Ishikawa (cell line): ENCODE results near the gene BCO1.
A peak's percentile ranks its signal among the peaks of the same experiment; 100 is the strongest.

Source experiments
- CEBPB ChIP-seq: IDR thresholded peaks from 2 replicates; pipeline ENCODE4 v1.6.1; 2012
- CREB1 ChIP-seq: IDR thresholded peaks from 2 replicates; pipeline ENCODE4 v1.6.1; 2012; ENCODE audit warnings: low read depth
- EGR1 ChIP-seq: IDR thresholded peaks from 2 replicates; pipeline ENCODE4 v1.6.1; 2012
- EP300 ChIP-seq: IDR thresholded peaks from 2 replicates; pipeline ENCODE4 v1.6.1; 2012; ENCODE audit warnings: borderline replicate concordance
- FOXM1 ChIP-seq: IDR thresholded peaks from 2 replicates; pipeline ENCODE4 v1.6.1; 2012; ENCODE audit warnings: low read depth, borderline replicate concordance
- NFIC ChIP-seq: IDR thresholded peaks from 2 replicates; pipeline ENCODE4 v1.6.1; 2012
- RAD21 ChIP-seq: IDR thresholded peaks from 2 replicates; pipeline ENCODE4 v1.6.1; 2012; ENCODE audit warnings: low read depth
- TAF1 ChIP-seq: IDR thresholded peaks from 2 replicates; pipeline ENCODE4 v1.6.1; 2012; ENCODE audit warnings: low read depth, mild to moderate bottlenecking
- TCF12 ChIP-seq: IDR thresholded peaks from 2 replicates; pipeline ENCODE4 v1.6.1; 2012; ENCODE audit warnings: low read depth
- TEAD4 ChIP-seq: IDR thresholded peaks from 2 replicates; pipeline ENCODE4 v1.6.1; 2012
- YY1 ChIP-seq: IDR thresholded peaks from 2 replicates; pipeline ENCODE4 v1.6.1; 2012; ENCODE audit warnings: low read depth
- ZBTB7A ChIP-seq: IDR thresholded peaks from 2 replicates; pipeline ENCODE4 v1.6.1; 2012; ENCODE audit warnings: low read depth
- TF ChIP-seq, protein P1 (sequence below): IDR thresholded peaks from 2 replicates; pipeline ENCODE4 v1.6.1; 2012
- TF ChIP-seq, protein P2 (sequence below): IDR thresholded peaks from 2 replicates; pipeline ENCODE4 v1.6.1; 2012
- TF ChIP-seq, protein P3 (sequence below): IDR thresholded peaks from 2 replicates; pipeline ENCODE4 v1.6.1; 2012; ENCODE audit warnings: low read depth, mild to moderate bottlenecking

The BCO1 gene

DNA sequence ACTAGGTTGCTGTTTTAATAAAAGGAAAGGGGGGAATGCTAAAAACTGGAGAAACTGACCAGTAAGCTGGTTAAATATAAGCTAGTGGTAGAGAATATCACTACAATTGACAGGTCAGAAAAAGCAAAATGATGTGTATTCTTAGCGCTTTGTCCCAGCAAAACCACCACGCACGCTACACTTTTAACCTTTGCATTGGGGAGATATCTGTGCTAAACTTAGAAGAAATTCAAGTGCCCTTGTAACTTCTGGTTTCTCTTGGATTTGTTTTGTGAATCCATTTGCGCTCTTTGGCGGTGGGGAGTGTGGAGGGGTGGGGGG lies 77.6 kb downstream of the BCO1 start:
- TF ChIP-seq, protein P1, sequence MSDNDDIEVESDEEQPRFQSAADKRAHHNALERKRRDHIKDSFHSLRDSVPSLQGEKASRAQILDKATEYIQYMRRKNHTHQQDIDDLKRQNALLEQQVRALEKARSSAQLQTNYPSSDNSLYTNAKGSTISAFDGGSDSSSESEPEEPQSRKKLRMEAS: no peak
- TF ChIP-seq, protein P2, sequence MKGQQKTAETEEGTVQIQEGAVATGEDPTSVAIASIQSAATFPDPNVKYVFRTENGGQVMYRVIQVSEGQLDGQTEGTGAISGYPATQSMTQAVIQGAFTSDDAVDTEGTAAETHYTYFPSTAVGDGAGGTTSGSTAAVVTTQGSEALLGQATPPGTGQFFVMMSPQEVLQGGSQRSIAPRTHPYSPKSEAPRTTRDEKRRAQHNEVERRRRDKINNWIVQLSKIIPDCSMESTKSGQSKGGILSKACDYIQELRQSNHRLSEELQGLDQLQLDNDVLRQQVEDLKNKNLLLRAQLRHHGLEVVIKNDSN: no peak
- TF ChIP-seq ZBTB7A (no peak), RAD21 (no peak), TAF1 (no peak), CREB1 (no peak), TCF12 (no peak), CEBPB (no peak), EP300 (no peak), FOXM1 (no peak)
- TF ChIP-seq, protein P3, sequence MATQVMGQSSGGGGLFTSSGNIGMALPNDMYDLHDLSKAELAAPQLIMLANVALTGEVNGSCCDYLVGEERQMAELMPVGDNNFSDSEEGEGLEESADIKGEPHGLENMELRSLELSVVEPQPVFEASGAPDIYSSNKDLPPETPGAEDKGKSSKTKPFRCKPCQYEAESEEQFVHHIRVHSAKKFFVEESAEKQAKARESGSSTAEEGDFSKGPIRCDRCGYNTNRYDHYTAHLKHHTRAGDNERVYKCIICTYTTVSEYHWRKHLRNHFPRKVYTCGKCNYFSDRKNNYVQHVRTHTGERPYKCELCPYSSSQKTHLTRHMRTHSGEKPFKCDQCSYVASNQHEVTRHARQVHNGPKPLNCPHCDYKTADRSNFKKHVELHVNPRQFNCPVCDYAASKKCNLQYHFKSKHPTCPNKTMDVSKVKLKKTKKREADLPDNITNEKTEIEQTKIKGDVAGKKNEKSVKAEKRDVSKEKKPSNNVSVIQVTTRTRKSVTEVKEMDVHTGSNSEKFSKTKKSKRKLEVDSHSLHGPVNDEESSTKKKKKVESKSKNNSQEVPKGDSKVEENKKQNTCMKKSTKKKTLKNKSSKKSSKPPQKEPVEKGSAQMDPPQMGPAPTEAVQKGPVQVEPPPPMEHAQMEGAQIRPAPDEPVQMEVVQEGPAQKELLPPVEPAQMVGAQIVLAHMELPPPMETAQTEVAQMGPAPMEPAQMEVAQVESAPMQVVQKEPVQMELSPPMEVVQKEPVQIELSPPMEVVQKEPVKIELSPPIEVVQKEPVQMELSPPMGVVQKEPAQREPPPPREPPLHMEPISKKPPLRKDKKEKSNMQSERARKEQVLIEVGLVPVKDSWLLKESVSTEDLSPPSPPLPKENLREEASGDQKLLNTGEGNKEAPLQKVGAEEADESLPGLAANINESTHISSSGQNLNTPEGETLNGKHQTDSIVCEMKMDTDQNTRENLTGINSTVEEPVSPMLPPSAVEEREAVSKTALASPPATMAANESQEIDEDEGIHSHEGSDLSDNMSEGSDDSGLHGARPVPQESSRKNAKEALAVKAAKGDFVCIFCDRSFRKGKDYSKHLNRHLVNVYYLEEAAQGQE: no peak

DNA sequence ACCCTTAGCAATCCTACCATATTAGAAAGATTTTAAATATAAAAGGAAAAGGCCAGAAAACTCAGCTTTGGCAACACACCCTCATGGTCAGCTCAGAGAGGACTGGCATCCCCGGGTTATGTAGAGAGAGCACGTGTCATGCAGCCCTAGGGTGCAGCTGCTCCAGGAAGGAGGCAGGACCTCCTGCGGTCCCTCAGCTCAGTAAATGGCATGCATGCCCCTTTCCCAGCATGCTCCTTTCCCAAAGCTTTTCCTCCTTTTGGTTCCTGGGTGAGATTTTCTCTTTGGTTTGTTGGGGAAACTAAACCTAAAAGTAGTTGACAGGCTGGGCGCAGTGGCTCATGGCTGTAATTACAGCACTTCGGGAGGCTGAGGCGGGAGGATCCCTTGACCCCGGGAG lies 80.2 kb downstream of the BCO1 start:
- no peak for TF ChIP-seq TCF12
- no peak for TF ChIP-seq CEBPB
- no peak for TF ChIP-seq RAD21
- TF ChIP-seq, protein P2: no peak
- no peak for TF ChIP-seq EGR1
- TF ChIP-seq, protein P1: peak; percentile 26; the same call in 1 of the 2 replicates
- no peak for TF ChIP-seq YY1

DNA sequence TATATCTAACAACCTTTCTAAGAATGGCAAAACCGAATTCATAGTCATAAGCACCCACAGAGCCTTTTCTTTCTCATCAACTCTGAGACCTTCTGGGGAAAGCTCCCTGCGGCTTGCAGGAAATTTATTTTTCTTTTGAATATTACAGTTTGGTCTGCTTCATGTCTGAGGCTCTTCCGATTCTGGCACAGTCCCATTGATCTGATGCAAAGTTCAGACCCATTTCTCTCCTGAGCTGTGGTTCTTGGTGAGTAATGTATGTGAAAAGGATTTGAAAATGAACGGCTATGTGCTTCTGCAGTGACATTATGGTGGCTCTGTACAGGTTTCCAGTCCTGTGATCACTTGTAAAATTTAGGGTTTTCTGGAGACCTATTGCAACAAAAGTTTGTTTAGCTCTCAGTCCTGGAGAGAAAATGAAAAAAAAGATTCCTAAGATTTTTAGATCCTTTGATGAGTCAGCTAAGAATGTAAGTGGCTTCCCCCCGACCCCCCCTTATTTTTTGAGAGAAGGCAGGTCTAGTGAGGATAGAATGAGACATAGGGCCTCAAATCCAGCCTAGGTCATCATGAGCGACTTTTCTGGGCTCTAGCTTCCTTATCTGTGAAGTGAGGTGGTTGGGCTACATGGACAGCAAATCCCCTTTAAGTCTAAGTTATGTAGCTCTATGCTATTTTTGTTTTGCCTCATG lies 80.9 kb downstream of the BCO1 start:
- TF ChIP-seq NFIC (no peak), TCF12 (no peak), ZBTB7A (no peak), RAD21 (no peak), TEAD4 (no peak), CEBPB (no peak), EGR1 (no peak), FOXM1 (no peak), TAF1 (no peak), YY1 (no peak), CREB1 (no peak), EP300 (no peak)
- TF ChIP-seq, protein P1: no peak
- TF ChIP-seq, protein P3: no peak
- TF ChIP-seq, protein P2: no peak

DNA sequence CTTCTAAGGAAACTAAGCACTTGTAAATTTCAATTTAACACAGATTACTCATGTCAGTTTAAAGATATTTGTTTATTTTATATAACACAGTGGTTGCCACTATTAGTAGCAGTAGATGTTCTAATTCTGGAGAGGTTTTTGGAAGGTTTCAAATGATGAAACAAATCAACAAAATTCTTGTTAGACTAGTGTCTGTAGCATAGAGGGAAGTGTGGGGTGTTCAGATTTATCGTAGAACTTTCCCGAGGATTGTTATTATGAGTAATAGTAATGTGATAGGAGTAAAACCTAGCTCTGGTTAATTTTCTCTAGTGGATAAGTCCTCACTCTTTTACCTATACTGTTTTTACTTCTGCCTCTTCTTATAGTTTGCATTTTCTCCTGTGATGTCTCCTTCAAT lies 82.5 kb downstream of the BCO1 start:
- TF ChIP-seq, protein P3: no peak
- no peak for TF ChIP-seq EP300
- TF ChIP-seq, protein P1: no peak
- no peak for TF ChIP-seq NFIC
- no peak for TF ChIP-seq TEAD4
- TF ChIP-seq FOXM1: no peak
- TF ChIP-seq TCF12: no peak
- TF ChIP-seq RAD21: no peak
- TF ChIP-seq, protein P2: no peak
